Skeletal muscle cell (primary cell): ENCODE data around the gene CDC27.
A peak's percentile ranks its signal among the peaks of the same experiment; 100 is the strongest.
"Not testable (repeated sequence)": the region's sequence is repeated elsewhere in the genome, so short reads cannot be mapped to it uniquely, and the experiment has no call there.

ENCODE experiments used
- DNase-seq: peaks from one replicate; pipeline ENCODE4 v3.0.0-alpha.2; 2010; ENCODE audit warnings: low read depth
- H3K4me3 ChIP-seq: 2 replicates; pipeline ENCODE4 v1.5.1; 2011; ENCODE audit warnings: low read depth, mild to moderate bottlenecking, control low read depth, low read length, moderate library complexity

Gene CDC27

GRCh38 chr17:47166854-47167253 is 22.2 kb downstream of the CDC27 start:
- not testable (repeated sequence) for H3K4me3 ChIP-seq, DNase-seq

- no peak overlapping the region for H3K4me3 ChIP-seq
- DNase-seq, result no peak
These were observed 24.0 kb downstream of the CDC27 start for GRCh38 chr17:47165137-47165536.

- H3K4me3 ChIP-seq, result no peak overlapping the region
- DNase-seq, result no peak
These were observed 24.8 kb downstream of the CDC27 start for GRCh38 chr17:47164263-47164662.

GRCh38 chr17:47162013-47162622 is 27.0 kb downstream of the CDC27 start:
- H3K4me3 ChIP-seq, result no peak overlapping the region

GRCh38 chr17:47159315-47159714 is 29.8 kb downstream of the CDC27 start:
- no peak for DNase-seq
- no peak overlapping the region for H3K4me3 ChIP-seq

More at GRCh38 chr17:47162013-47162622, 27.0 kb downstream of the CDC27 start:
- DNase-seq, result no peak

GRCh38 chr17:47145351-47145750 is 43.7 kb downstream of the CDC27 start:
- no peak for DNase-seq
- H3K4me3 ChIP-seq, result no peak overlapping the region

GRCh38 chr17:47135235-47135634 is 53.9 kb downstream of the CDC27 start:
- no peak for DNase-seq
- H3K4me3 ChIP-seq, result no peak overlapping the region

GRCh38 chr17:47134354-47134753 is 54.7 kb downstream of the CDC27 start:
- DNase-seq, H3K4me3 ChIP-seq: not testable (repeated sequence)

- no peak for DNase-seq
- H3K4me3 ChIP-seq, result no peak overlapping the region
These were observed 57.3 kb downstream of the CDC27 start for GRCh38 chr17:47131761-47132160.

- not testable (repeated sequence) for DNase-seq, H3K4me3 ChIP-seq
These were observed 62.3 kb downstream of the CDC27 start for GRCh38 chr17:47126835-47127234.

GRCh38 chr17:47123262-47123661 is 65.8 kb downstream of the CDC27 start:
- not testable (repeated sequence) for H3K4me3 ChIP-seq, DNase-seq

- no peak overlapping the region for H3K4me3 ChIP-seq
- no peak for DNase-seq
These were observed 68.5 kb downstream of the CDC27 start for GRCh38 chr17:47120521-47121095.

GRCh38 chr17:47119746-47120520 is 69.2 kb downstream of the CDC27 start:
- no peak overlapping the region for H3K4me3 ChIP-seq
- no peak for DNase-seq

- H3K4me3 ChIP-seq, result no peak overlapping the region
These were observed 71.7 kb downstream of the CDC27 start for GRCh38 chr17:47117386-47117785.

GRCh38 chr17:47106130-47106529 is 83.0 kb downstream of the CDC27 start:
- no peak for DNase-seq
- H3K4me3 ChIP-seq, result no peak overlapping the region

More at GRCh38 chr17:47117386-47117785, 71.7 kb downstream of the CDC27 start:
- DNase-seq, result no peak

- H3K4me3 ChIP-seq, DNase-seq: not testable (repeated sequence)
These were observed 83.8 kb downstream of the CDC27 start for GRCh38 chr17:47105246-47105645.

GRCh38 chr17:47102914-47103313 is 86.2 kb downstream of the CDC27 start:
- DNase-seq, result no peak
- H3K4me3 ChIP-seq, result no peak overlapping the region

- peak overlapping the region; percentile 71 for H3K4me3 ChIP-seq
- DNase-seq, result peak; percentile 54
These were observed 88.9 kb downstream of the CDC27 start for GRCh38 chr17:47099987-47100711.

- H3K4me3 ChIP-seq, result peak overlapping the region; percentile 71
- DNase-seq, result no peak
These were observed 89.6 kb downstream of the CDC27 start for GRCh38 chr17:47099451-47099986.

GRCh38 chr17:47096343-47096742 is 92.8 kb downstream of the CDC27 start:
- no peak for DNase-seq
- no peak overlapping the region for H3K4me3 ChIP-seq
